Activated T-cell treated with anti-CD3 and anti-CD28 coated beads, Interleukin-2, amount 50 U/mL, for 24 hours (primary cell): Measurements from ENCODE around the gene SLC5A6.

Experiments
- DNase-seq: peaks from one replicate; pipeline ENCODE4 v3.0.0-alpha.2; 2020
- H3K27ac Mint-ChIP-seq: 2 replicates; pipeline ENCODE4 v1.8.0; 2020; ENCODE audit warnings: mild to moderate bottlenecking, mixed read lengths
- H3K27me3 Mint-ChIP-seq: 2 replicates; pipeline ENCODE4 v1.8.0; 2020; ENCODE audit warnings: mixed read lengths
- H3K36me3 Mint-ChIP-seq: 2 replicates; pipeline ENCODE4 v1.8.0; 2020; ENCODE audit warnings: low read depth, mixed read lengths
- H3K4me1 Mint-ChIP-seq: 2 replicates; pipeline ENCODE4 v1.8.0; 2020; ENCODE audit warnings: low read depth, mixed read lengths
- H3K4me3 Mint-ChIP-seq: 2 replicates; pipeline ENCODE4 v1.8.0; 2020; ENCODE audit warnings: mild to moderate bottlenecking, moderate library complexity, mixed read lengths
- H3K9me3 Mint-ChIP-seq: 2 replicates; pipeline ENCODE4 v1.8.0; 2020; ENCODE audit warnings: mixed read lengths

SLC5A6 gene

GRCh38 chr2:27243391-27244130 lies 31.5 kb upstream of the SLC5A6 start:
- no peak for DNase-seq
- H3K27ac Mint-ChIP-seq, result no peak overlapping the region

GRCh38 chr2:27242614-27242951 lies 30.5 kb upstream of the SLC5A6 start:
- Mint-ChIP-seq H3K36me3 (peaks cover 73% of the 10 kb centered on the region), H3K27ac (no peak overlapping the region), H3K27me3 (no peaks in the 10 kb centered on the region), H3K4me3 (no peak overlapping the region), H3K4me1 (no peaks in the 10 kb centered on the region), H3K9me3 (no peaks in the 10 kb centered on the region)
- DNase-seq, result no peak

More at GRCh38 chr2:27243391-27244130, 31.5 kb upstream of the SLC5A6 start:
- Mint-ChIP-seq H3K4me3 (no peak overlapping the region), H3K36me3 (peaks cover 63% of the 10 kb centered on the region), H3K27me3 (no peaks in the 10 kb centered on the region), H3K9me3 (no peaks in the 10 kb centered on the region), H3K4me1 (no peaks in the 10 kb centered on the region)

GRCh38 chr2:27241761-27242613 lies 29.9 kb upstream of the SLC5A6 start:
- DNase-seq, result no peak
- Mint-ChIP-seq H3K27ac (peak overlapping the region; percentile 22), H3K9me3 (no peaks in the 10 kb centered on the region), H3K36me3 (peaks cover 79% of the 10 kb centered on the region), H3K4me1 (no peaks in the 10 kb centered on the region), H3K27me3 (no peaks in the 10 kb centered on the region), H3K4me3 (no peak overlapping the region)

GRCh38 chr2:27240406-27240805 lies 28.3 kb upstream of the SLC5A6 start:
- Mint-ChIP-seq H3K4me1 (no peaks in the 10 kb centered on the region), H3K27me3 (no peaks in the 10 kb centered on the region), H3K4me3 (no peak overlapping the region), H3K36me3 (peaks cover 95% of the 10 kb centered on the region), H3K9me3 (no peaks in the 10 kb centered on the region), H3K27ac (peak overlapping the region; percentile 27)
- DNase-seq, result no peak

GRCh38 chr2:27238976-27239375 lies 26.9 kb upstream of the SLC5A6 start:
- H3K9me3 Mint-ChIP-seq, result no peaks in the 10 kb centered on the region
- DNase-seq, result no peak
- H3K4me3 Mint-ChIP-seq, result no peak overlapping the region
- H3K27me3 Mint-ChIP-seq, result no peaks in the 10 kb centered on the region
- peaks cover 100% of the 10 kb centered on the region for H3K36me3 Mint-ChIP-seq
- H3K27ac Mint-ChIP-seq, result no peak overlapping the region
- H3K4me1 Mint-ChIP-seq, result no peaks in the 10 kb centered on the region

- Mint-ChIP-seq H3K27ac (no peak overlapping the region), H3K36me3 (peaks cover 100% of the 10 kb centered on the region), H3K27me3 (no peaks in the 10 kb centered on the region), H3K4me1 (no peaks in the 10 kb centered on the region), H3K4me3 (no peak overlapping the region), H3K9me3 (no peaks in the 10 kb centered on the region)
- no peak for DNase-seq
Measured at GRCh38 chr2:27237341-27237945, 25.4 kb upstream of the SLC5A6 start.

GRCh38 chr2:27236626-27237025 lies 24.6 kb upstream of the SLC5A6 start:
- no peak for DNase-seq
- Mint-ChIP-seq H3K4me1 (no peaks in the 10 kb centered on the region), H3K27ac (peak overlapping the region; percentile 16), H3K36me3 (peaks cover 100% of the 10 kb centered on the region), H3K27me3 (no peaks in the 10 kb centered on the region), H3K9me3 (no peaks in the 10 kb centered on the region), H3K4me3 (no peak overlapping the region)

- Mint-ChIP-seq H3K36me3 (peaks cover 100% of the 10 kb centered on the region), H3K27ac (peak overlapping the region; percentile 16), H3K27me3 (no peaks in the 10 kb centered on the region), H3K4me3 (no peak overlapping the region), H3K4me1 (no peaks in the 10 kb centered on the region), H3K9me3 (no peaks in the 10 kb centered on the region)
- no peak for DNase-seq
Measured at GRCh38 chr2:27236136-27236535, 24.1 kb upstream of the SLC5A6 start.

- H3K4me1 Mint-ChIP-seq, result no peaks in the 10 kb centered on the region
- H3K9me3 Mint-ChIP-seq, result no peaks in the 10 kb centered on the region
- DNase-seq, result no peak
- H3K27me3 Mint-ChIP-seq, result no peaks in the 10 kb centered on the region
- H3K4me3 Mint-ChIP-seq, result no peak overlapping the region
- H3K27ac Mint-ChIP-seq, result no peak overlapping the region
- H3K36me3 Mint-ChIP-seq, result peaks cover 96% of the 10 kb centered on the region
Measured at GRCh38 chr2:27233341-27233740, 21.3 kb upstream of the SLC5A6 start.

- DNase-seq, result no peak
- no peaks in the 10 kb centered on the region for H3K4me1 Mint-ChIP-seq
- H3K27ac Mint-ChIP-seq, result no peak overlapping the region
- H3K36me3 Mint-ChIP-seq, result peaks cover 96% of the 10 kb centered on the region
- H3K27me3 Mint-ChIP-seq, result no peaks in the 10 kb centered on the region
- H3K4me3 Mint-ChIP-seq, result no peak overlapping the region
- H3K9me3 Mint-ChIP-seq, result no peaks in the 10 kb centered on the region
Measured at GRCh38 chr2:27231921-27232320, 19.9 kb upstream of the SLC5A6 start.

GRCh38 chr2:27227501-27227900 lies 15.4 kb upstream of the SLC5A6 start:
- no peaks in the 10 kb centered on the region for H3K27me3 Mint-ChIP-seq
- no peak overlapping the region for H3K4me3 Mint-ChIP-seq
- no peak for DNase-seq
- no peaks in the 10 kb centered on the region for H3K4me1 Mint-ChIP-seq
- H3K27ac Mint-ChIP-seq, result no peak overlapping the region
- peaks cover 96% of the 10 kb centered on the region for H3K36me3 Mint-ChIP-seq
- no peaks in the 10 kb centered on the region for H3K9me3 Mint-ChIP-seq

GRCh38 chr2:27225526-27225925 lies 13.5 kb upstream of the SLC5A6 start:
- DNase-seq, result no peak
- Mint-ChIP-seq H3K4me1 (peaks cover 7% of the 10 kb centered on the region), H3K9me3 (no peaks in the 10 kb centered on the region), H3K36me3 (peaks cover 95% of the 10 kb centered on the region), H3K4me3 (no peak overlapping the region), H3K27me3 (no peaks in the 10 kb centered on the region), H3K27ac (no peak overlapping the region)

- Mint-ChIP-seq H3K4me3 (no peak overlapping the region), H3K36me3 (peaks cover 97% of the 10 kb centered on the region), H3K4me1 (peaks cover 23% of the 10 kb centered on the region), H3K9me3 (no peaks in the 10 kb centered on the region), H3K27ac (no peak overlapping the region), H3K27me3 (no peaks in the 10 kb centered on the region)
- DNase-seq, result no peak
Measured at GRCh38 chr2:27223416-27223815, 11.3 kb upstream of the SLC5A6 start.

GRCh38 chr2:27222407-27222806 lies 10.3 kb upstream of the SLC5A6 start:
- H3K27me3 Mint-ChIP-seq, result no peaks in the 10 kb centered on the region
- peaks cover 97% of the 10 kb centered on the region for H3K36me3 Mint-ChIP-seq
- DNase-seq, result no peak
- H3K9me3 Mint-ChIP-seq, result no peaks in the 10 kb centered on the region
- no peak overlapping the region for H3K4me3 Mint-ChIP-seq
- H3K27ac Mint-ChIP-seq, result no peak overlapping the region
- peaks cover 29% of the 10 kb centered on the region for H3K4me1 Mint-ChIP-seq

- Mint-ChIP-seq H3K4me3 (no peak overlapping the region), H3K27ac (no peak overlapping the region), H3K36me3 (peaks cover 97% of the 10 kb centered on the region), H3K9me3 (no peaks in the 10 kb centered on the region), H3K4me1 (peaks cover 38% of the 10 kb centered on the region), H3K27me3 (no peaks in the 10 kb centered on the region)
- no peak for DNase-seq
Measured at GRCh38 chr2:27221166-27221565, 9.1 kb upstream of the SLC5A6 start.
